Measurements from ENCODE around the gene KLF2. TPM values are rescaled to one million over a fixed set of nuclear protein-coding genes. Genes with fewer than 3 reads are reported as not detected.

KLF2 gene
- total and polyA plus RNA-seq, 2 donors (not counting 1 experiment from before 2014, with no cell fraction given): 242 to 3,965 TPM

GRCh38 chr19:16369306-16369663, 44.7 kb downstream of the KLF2 start:
- Histone ChIP-seq H2AFZ (ENCODE audit: insufficient read depth, low read depth, low read length, poor library complexity, severe bottlenecking) (no peak overlapping the region), H3K79me2 (ENCODE audit: control insufficient read depth, insufficient read depth, low read length) (peaks cover 31% of the 10 kb centered on the region), H3K9ac (ENCODE audit: low read length) (peak overlapping the region; percentile 31), H3K4me1 (ENCODE audit: control insufficient read depth in 2 of 2, insufficient read depth in 2 of 2, low read length in 2 of 2) (peaks cover 94 to 100% of the 10 kb centered on the region in 2 donors), H3K27me3 (replicated peaks in 1 of 4; ENCODE audit: control extremely low read depth in 1 of 4, control insufficient read depth in 3 of 4, insufficient read depth in 4 of 4, low read length in 3 of 4) (no peaks in the 10 kb centered on the region), H3K36me3 (replicated peaks in 1 of 2; ENCODE audit: control extremely low read depth in 1 of 2, control insufficient read depth in 1 of 2, extremely low read depth in 1 of 2, insufficient read depth in 2 of 2, low read length in 1 of 2) (peaks cover 0 to 14% of the 10 kb centered on the region in 2 experiments), H3K4me3 (ENCODE audit: control extremely low read depth in 1 of 5, extremely low read depth in 1 of 5, insufficient read depth in 1 of 5, low read depth in 2 of 5, low read length in 4 of 5) (peak overlapping the region in 2 of 5 experiments; percentile 18 to 47), H4K20me1 (ENCODE audit: control insufficient read depth, insufficient read depth, low read length, poor library complexity, severe bottlenecking) (no peaks in the 10 kb centered on the region), H3K9me3 (ENCODE audit: control extremely low read depth in 1 of 3, control insufficient read depth in 2 of 3, insufficient read depth in 1 of 3, low read length in 2 of 3) (no peaks in the 10 kb centered on the region), H3K4me2 (replicated peaks; ENCODE audit: low read depth, low read length, poor library complexity, severe bottlenecking) (peak overlapping the region; percentile 86), H3K27ac (ENCODE audit: low read length in 2 of 2) (peak overlapping the region; percentile 85 to 94)
- H3K4me3 Mint-ChIP-seq: no peak overlapping the region
- no peaks in the 10 kb centered on the region for H3K9me3 Mint-ChIP-seq (ENCODE audit: insufficient read depth)
- H3K4me1 Mint-ChIP-seq: peaks cover 37% of the 10 kb centered on the region
- no peak overlapping the region for H3K27ac Mint-ChIP-seq
- no peak for DNase-seq
- no peak for TF ChIP-seq EZH2 (IDR thresholded peaks at IDR 0.05; ENCODE audit: borderline replicate concordance, insufficient read depth, low read depth, low read length, poor library complexity, severe bottlenecking)
- TF ChIP-seq, protein P1, sequence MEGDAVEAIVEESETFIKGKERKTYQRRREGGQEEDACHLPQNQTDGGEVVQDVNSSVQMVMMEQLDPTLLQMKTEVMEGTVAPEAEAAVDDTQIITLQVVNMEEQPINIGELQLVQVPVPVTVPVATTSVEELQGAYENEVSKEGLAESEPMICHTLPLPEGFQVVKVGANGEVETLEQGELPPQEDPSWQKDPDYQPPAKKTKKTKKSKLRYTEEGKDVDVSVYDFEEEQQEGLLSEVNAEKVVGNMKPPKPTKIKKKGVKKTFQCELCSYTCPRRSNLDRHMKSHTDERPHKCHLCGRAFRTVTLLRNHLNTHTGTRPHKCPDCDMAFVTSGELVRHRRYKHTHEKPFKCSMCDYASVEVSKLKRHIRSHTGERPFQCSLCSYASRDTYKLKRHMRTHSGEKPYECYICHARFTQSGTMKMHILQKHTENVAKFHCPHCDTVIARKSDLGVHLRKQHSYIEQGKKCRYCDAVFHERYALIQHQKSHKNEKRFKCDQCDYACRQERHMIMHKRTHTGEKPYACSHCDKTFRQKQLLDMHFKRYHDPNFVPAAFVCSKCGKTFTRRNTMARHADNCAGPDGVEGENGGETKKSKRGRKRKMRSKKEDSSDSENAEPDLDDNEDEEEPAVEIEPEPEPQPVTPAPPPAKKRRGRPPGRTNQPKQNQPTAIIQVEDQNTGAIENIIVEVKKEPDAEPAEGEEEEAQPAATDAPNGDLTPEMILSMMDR (IDR thresholded peaks at IDR 0.05): no peak
- ChIA-PET POLR2A (interaction anchor here (0.5 to 12.1 kb wide), 8 partner anchors 9 to 184 kb away, joined by 3 to 337 read pairs (median 4); partner anchors contain the start of genes FAM32A and KLF2), CTCF (interaction anchor here (3.4 to 6.1 kb wide), 4 partner anchors 14 to 47 kb away, joined by 11 to 60 read pairs (median 52); no protein-coding TSS in a partner anchor)
- intact Hi-C loops (cut with micrococcal nuclease): loop anchor here (5.0 kb wide), 1 partner anchor 218 kb away; no protein-coding TSS in a partner anchor
- no peak for ATAC-seq (ENCODE audit: low read depth)
- H3K27me3 Mint-ChIP-seq: no peaks in the 10 kb centered on the region
- 0% methylated on average over 3 of the region's 3 CpGs for WGBS (ENCODE audit: insufficient coverage)

All from B cell (primary cell).